ENCODE data around the gene TAF1B. TPM values are rescaled to one million over a fixed set of nuclear protein-coding genes. Genes with fewer than 3 reads are reported as not detected.
A peak's percentile ranks its signal among the peaks of the same experiment; 100 is the strongest.

The TAF1B gene
- total RNA-seq, 1 donor from 2014 or later = 31.4 TPM

DNA sequence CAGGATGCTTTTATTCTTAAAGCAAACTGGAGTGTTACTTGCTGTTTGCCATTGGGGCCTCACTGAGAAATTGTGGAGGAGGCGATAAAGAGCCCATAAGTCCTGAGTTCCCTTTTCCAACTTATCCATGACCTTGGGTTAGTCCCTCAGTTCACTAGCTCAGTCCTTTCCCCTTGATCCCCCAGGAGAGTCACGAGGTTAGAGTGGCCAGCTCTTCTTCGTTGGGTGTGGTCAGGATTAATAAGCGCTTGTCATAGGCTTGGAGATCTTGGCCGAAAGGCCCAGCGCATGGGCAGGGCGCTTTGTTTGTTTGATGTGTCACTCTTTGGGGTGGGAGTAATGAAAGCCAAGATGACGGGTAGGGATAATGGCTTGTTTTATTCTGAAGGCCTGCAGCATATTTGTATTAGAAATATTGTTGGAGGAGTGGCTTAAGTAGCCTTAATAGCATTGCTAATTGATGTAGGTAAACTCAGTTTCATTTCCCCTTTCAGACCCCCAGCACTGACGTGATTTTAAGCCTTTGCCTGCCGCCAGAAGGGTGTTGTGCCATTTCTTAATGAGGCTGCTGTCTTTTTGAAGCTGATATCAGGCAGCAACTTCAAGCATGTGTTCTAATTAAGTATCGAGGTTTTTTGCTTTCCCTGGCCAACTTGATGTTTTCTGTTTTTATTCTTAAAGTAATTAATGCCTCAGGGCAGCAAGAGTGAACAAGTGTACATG is 123.9 kb downstream of the TAF1B start:
- no peak for DNase-seq

DNA sequence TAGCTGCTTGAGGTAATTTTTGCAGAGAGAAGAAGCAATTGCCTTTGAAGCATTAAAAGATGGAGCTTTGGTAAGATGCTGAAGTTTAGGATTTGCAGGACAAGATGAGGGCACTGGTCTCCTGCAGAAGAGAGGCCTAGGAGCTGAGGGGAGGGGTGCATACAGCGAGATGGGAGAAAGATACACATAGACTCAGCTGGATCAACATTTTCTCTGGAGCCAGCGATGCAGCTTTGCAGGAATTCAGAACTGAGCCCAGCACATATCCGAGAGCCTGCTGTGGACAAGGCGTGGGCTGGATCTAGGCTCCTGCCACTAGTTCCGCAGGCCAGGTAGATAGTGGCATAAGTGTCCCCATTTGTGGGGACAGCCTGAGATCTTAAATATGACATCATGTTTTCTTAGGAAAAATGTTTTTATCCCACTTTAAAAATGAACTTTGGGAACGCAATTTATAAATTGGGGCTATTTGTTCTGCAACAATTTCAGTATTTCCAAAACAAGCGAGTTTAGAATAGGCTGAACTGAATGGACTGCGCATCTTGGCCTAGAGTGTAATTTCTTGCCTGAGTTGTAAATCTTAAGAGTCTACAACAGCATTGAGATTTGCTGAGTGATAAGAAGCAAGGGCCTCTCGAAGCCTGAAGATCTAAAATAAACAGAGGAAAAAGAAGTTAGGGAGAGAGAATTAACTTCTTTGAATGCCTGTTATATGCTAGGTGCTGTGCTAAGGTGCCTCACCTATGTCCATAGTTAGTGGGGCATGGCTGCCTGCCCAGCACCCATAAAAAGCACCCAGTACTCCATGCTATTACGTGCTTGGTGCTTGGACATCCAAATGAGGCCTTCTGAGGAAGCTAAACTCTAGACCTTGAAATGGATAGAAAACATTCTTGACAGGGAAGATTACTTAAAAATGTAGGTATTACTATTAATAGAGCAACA is 125.6 kb downstream of the TAF1B start:
- DNase-seq = no peak

- peak; percentile 61 for DNase-seq
Measured at GRCh38 chr2:9970200-9971044, 127.1 kb downstream of the TAF1B start.

GRCh38 chr2:9971105-9971818 is 128.0 kb downstream of the TAF1B start:
- no peak for DNase-seq

- no peak for DNase-seq
Measured at GRCh38 chr2:9971890-9972289, 128.6 kb downstream of the TAF1B start.

DNA sequence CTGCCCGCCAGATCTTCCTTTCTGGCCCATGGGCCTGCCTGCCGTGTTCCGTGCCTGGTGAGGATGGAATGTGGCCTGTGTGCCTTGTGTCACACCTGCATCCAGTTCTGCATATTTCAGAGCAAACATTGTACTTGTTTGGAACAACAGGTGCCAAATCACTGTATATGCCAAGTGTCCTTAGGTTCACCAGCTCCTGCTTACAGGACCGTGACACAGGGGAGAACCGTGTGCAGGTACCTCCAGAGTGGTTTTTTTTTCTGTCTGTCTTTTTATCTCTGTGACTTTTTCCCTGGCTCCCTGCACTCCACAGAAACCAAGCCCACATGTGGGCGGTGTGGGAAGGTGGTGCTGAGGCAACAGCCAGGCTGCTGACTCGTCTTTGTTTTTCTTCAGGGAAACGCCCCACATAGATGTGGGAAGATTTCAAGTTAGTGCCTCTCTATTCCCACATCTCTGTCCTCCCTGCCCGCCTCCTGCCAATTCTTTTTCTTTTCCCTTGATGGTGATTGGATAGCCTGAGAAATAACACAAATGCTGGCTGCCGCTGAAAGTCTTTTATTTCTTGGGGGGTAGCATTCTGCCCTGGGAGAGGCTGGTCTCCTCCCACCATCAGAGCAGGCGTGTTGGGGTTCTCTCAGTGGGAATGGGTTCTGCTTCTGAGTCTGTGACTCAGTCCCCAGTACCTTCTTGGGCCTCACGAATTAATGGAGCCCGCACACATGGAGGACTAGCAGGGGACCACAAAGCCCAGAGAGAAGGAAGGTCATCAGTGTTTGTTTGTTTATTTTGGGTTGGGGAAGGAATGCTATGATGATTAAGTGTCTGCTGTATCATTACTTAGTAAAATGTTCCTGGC is 129.6 kb downstream of the TAF1B start:
- DNase-seq = no peak

DNA sequence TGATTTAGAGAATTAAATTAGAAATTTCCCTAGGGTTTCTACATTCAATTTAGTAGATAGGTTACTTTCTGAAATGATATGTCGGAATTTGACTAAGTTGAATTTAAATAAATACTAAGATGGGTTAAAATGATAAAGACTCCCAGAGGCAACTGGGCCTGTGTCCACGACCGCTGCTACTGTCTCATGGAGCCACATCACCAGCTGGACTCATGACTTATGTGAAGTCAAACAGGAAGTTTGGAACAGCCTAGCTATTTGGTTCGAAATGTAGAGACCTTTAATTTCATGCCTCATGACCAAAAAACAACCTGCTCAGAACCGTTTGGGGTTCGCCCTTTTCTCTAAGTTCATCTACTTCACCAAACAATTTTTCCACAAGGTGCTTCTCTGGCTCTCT is 130.4 kb downstream of the TAF1B start:
- no peak for DNase-seq

DNA sequence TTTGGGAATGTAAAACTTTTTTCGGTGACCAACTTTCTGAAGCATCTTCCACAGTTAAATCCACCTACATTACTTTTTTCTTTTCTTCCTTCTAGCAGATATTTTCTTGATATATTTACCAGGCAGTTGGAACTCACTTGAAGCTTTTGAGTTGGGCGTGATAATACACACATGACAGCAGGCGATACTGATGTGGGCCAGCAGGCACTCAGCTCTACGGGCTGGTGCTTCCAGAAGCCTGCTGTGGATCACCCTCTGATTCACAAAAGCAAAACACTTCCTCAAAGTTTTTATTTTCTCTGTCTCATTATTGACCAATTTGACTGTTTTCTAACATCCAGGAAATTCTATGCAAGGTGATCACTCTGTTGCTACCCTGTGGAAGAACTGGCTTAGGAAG is 131.1 kb downstream of the TAF1B start:
- DNase-seq = no peak

DNA sequence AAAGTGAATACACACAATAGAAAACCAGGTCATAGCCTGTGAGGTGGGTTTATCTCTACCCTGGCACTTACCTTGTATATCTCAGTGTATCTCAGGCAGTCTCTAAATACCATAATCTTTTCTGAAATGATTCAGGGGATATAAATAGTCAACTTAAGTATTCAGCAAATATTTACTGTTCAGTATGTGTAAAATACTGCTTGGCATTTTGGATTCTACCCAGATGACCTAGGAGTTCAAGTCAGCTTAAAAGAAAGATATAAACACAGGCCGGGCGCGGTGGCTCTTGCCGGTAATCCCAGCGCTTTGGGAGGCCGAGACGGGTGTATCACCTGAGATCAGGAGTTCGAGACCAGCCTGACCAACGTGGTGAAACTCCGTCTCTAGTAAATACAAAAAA is 132.1 kb downstream of the TAF1B start:
- no peak for DNase-seq

DNA sequence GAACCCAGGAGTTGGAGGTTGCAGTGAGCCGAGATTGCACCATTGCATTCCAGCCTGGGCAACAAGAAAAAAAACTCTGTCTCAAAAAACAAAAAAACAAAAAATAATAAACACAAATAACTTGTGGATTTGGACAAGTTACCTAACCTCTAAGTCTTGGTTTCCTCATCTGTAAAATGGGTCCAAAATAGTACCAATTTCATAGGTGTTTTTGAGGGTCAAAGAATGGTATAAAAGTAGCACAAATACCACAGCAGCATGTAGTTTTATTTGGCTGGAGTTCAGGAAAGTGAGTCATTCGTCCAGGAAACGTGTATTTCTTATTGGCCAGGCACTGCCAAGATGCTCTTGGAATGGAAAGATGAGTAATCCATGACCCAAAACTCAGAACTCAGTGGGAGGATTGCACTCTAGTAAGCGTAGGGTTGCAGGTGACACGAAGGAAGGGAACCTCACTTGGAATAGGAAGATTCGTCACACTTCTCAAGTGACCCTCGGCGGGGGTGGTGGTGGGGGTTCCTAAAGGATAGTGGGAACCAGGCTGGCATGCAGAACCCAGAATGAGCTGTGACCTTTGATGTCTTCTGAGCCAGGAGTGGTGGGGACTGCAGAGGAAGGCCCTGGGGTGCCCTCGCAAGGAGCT is 132.7 kb downstream of the TAF1B start:
- DNase-seq = no peak

GRCh38 chr2:9979977-9980376 is 136.7 kb downstream of the TAF1B start:
- no peak for DNase-seq

DNA sequence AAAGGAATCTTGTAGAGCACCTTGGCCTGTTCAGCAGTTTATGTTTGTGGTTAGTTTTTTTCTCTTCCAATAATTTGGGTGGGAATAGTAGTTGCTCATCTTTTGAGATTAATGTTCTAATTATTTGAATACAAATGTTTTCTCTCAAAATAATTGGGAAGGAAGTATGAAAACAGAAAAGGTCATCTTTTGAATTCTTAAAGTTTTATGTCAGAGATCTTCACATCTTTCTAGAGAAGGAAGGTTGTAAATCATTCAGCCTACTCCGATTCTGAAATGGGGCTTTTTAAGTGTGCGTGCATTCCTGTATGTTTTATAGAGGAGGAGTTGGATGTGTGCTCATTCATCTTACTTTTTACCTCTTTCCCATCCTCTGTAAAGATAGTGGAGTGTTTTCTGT is 137.2 kb downstream of the TAF1B start:
- no peak for DNase-seq

GRCh38 chr2:9981655-9982054 is 138.4 kb downstream of the TAF1B start:
- DNase-seq = no peak

DNA sequence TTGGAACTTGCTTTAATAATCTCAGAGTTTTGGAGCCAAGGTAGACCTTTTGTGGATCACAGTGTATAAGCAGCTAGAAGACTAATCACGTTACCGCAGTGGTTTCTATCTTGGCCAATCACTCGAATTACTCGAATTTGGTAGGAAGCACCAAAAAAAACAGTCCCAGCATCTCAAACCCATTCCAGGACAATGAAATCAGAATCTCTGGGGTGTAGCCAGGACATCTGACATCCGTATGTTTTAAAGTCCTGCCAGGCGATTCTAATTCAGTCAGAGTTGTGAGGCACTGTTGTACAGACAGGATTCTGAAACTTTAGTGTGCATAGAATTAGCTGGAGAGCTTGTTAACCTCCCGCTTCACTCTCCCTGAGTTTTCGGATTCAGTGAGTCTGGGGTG is 139.0 kb downstream of the TAF1B start:
- peak; percentile 96 for DNase-seq

DNA sequence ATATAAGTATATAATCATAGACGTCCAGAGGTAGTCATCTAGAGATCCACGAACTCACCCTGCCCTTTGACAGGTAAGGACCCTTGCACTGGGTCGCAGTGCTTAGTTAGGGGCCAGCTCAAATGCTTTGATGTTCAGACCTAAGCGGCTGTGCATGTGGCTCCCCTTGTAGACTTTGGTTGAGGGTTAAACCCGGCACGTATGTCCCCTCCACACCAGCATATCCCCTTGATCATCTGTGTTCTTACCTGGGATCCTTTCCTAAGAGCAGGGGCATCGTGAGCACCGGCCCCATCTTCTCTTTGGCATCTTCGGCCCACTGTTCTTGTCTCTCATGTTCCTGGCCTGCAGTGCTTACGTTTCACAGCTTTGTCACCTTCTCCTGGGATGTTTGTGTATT is 139.6 kb downstream of the TAF1B start:
- DNase-seq = no peak

- no peak for DNase-seq
Measured at GRCh38 chr2:9983401-9984216, 140.3 kb downstream of the TAF1B start.

Data from skin of body (tissue), 2 donors.